ENCODE data around the gene UBE2I. TPM values are rescaled to one million over a fixed set of nuclear protein-coding genes. Genes with fewer than 3 reads are reported as not detected.

UBE2I gene
- total RNA-seq, 1 experiment from 2014 or later = 212 TPM

DNA sequence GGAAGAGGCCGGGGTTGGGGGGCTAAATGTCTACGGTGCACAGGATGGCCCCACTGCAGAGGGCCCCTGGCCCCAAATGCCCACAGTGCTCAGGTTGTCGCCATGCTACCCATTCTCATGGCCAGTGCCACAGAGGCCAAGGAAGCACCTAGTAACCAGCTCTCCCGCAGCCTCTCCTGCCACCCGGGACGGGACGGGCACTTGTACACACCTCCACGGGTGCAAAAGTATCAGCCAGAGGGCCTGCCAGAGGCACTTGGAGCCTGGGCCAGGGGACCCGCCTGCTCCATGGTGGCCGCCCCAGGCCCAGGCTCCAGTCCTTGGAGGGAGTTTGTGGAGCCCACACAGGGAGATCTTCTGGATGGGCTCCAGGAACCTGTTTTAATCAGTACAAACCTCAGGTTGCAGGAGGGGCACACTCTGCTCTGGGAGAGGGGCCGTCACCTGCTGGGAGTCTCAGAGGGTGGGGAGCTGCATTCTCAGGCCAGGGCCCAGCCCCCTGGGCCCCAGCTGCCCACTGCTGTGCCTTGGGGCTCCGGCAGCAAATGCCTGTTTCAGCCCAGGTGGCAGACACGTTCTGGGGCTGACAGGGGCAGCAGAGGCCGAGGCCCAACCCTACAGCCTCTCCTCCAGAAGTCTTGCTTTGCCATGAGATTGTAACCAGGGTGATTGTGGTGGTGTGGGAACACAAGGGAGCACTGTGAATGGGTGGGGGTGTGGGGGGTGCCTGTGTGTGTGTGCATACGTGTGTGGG, 45.7 kb upstream of the UBE2I start:
- CTCF ChIA-PET = no interaction called here
- H3K27me3 ChIP-seq (ENCODE audit: insufficient read depth, low read length) = peaks cover 4% of the 10 kb centered on the region; the same call in 1 of the 2 replicates
- no peaks in the 10 kb centered on the region; a peak in 1 of 4 replicates for H3K9me3 ChIP-seq (ENCODE audit: control insufficient read depth in 1 of 2, insufficient read depth in 1 of 2, low read depth in 1 of 2, low read length in 2 of 2)
- no peaks in the 10 kb centered on the region for H3K9me2 ChIP-seq (ENCODE audit: insufficient read depth)
- no peaks in the 10 kb centered on the region for H4K20me1 ChIP-seq (ENCODE audit: insufficient read depth)
- H3K4me1 ChIP-seq (ENCODE audit: control insufficient read depth in 1 of 2, insufficient read depth in 2 of 2, low read length in 2 of 2) = peaks cover 4 to 6% of the 10 kb centered on the region in 2 experiments; a peak in 3 of 4 replicates
- no peak overlapping the region for H3K4me2 ChIP-seq (ENCODE audit: low read length)
- H3K79me2 ChIP-seq (ENCODE audit: insufficient read depth, low read length) = no peaks in the 10 kb centered on the region
- no peak overlapping the region for H2AFZ ChIP-seq (ENCODE audit: low read depth, low read length, poor library complexity, severe bottlenecking)
- no peak overlapping the region for H3K27ac ChIP-seq (ENCODE audit: low read depth, low read length)
- no peaks in the 10 kb centered on the region for H3K36me3 ChIP-seq (ENCODE audit: control insufficient read depth in 1 of 2, insufficient read depth in 2 of 2, low read length in 2 of 2)
- intact Hi-C loops (cut with micrococcal nuclease) = no loop called here
- DNase-seq (ENCODE audit: low read depth, low spot score) (no peak), ATAC-seq (no peak)
- POLR2A ChIA-PET = no interaction called here
- no peak overlapping the region for H3K9ac ChIP-seq (ENCODE audit: low read length)
- H3K4me3 ChIP-seq (replicated peaks in 1 of 2; ENCODE audit: low read depth in 1 of 2, low read length in 2 of 2) = no peak overlapping the region
- TF ChIP-seq POLR2A (IDR thresholded peaks at IDR 0.05; ENCODE audit: borderline replicate concordance, extremely low read depth, insufficient read depth, insufficient read length) (no peak), SP1 (IDR thresholded peaks at IDR 0.05; ENCODE audit: low read depth) (no peak), JUND (IDR thresholded peaks at IDR 0.05) (no peak), ZFX (IDR thresholded peaks at IDR 0.05) (no peak), SIN3A (IDR thresholded peaks at IDR 0.05; ENCODE audit: low read depth) (no peak), EZH2 (IDR thresholded peaks at IDR 0.05) (no peak)
- TF ChIP-seq, protein P1, sequence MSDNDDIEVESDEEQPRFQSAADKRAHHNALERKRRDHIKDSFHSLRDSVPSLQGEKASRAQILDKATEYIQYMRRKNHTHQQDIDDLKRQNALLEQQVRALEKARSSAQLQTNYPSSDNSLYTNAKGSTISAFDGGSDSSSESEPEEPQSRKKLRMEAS (IDR thresholded peaks at IDR 0.05) = no peak
- TF ChIP-seq, protein P2, sequence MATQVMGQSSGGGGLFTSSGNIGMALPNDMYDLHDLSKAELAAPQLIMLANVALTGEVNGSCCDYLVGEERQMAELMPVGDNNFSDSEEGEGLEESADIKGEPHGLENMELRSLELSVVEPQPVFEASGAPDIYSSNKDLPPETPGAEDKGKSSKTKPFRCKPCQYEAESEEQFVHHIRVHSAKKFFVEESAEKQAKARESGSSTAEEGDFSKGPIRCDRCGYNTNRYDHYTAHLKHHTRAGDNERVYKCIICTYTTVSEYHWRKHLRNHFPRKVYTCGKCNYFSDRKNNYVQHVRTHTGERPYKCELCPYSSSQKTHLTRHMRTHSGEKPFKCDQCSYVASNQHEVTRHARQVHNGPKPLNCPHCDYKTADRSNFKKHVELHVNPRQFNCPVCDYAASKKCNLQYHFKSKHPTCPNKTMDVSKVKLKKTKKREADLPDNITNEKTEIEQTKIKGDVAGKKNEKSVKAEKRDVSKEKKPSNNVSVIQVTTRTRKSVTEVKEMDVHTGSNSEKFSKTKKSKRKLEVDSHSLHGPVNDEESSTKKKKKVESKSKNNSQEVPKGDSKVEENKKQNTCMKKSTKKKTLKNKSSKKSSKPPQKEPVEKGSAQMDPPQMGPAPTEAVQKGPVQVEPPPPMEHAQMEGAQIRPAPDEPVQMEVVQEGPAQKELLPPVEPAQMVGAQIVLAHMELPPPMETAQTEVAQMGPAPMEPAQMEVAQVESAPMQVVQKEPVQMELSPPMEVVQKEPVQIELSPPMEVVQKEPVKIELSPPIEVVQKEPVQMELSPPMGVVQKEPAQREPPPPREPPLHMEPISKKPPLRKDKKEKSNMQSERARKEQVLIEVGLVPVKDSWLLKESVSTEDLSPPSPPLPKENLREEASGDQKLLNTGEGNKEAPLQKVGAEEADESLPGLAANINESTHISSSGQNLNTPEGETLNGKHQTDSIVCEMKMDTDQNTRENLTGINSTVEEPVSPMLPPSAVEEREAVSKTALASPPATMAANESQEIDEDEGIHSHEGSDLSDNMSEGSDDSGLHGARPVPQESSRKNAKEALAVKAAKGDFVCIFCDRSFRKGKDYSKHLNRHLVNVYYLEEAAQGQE (IDR thresholded peaks at IDR 0.05; ENCODE audit: low read depth) = no peak
- RAD21 ChIA-PET (ENCODE audit: low non-redundant PET in 1 of 2, low total read pairs in 2 of 2, uncharacterized antibody in 2 of 2, unreplicated experiment in 2 of 2) = no interaction called here
- BruUV-seq (replicated peaks) = no TSS peak

Measured in HCT116 (cell line).